ENCODE results near the gene MTHFD2L. TPM values are rescaled to one million over a fixed set of nuclear protein-coding genes. Genes with fewer than 3 reads are reported as not detected.

MTHFD2L gene
- total RNA-seq, 3 donors from 2014 or later: 9.1 to 10.4 (median 10.4) TPM

GRCh38 chr4:74158466-74159142, 686 bp downstream of the MTHFD2L start:
- H3K9me3 Mint-ChIP-seq: no peaks in the 10 kb centered on the region
- H3K36me3 Mint-ChIP-seq (ENCODE audit: insufficient read depth): peaks cover 8% of the 10 kb centered on the region
- peak overlapping the region; percentile 91 for H3K4me3 Mint-ChIP-seq
- DNase-seq (no peak), ATAC-seq (no peak)
- peaks cover 3% of the 10 kb centered on the region for H3K27me3 Mint-ChIP-seq (ENCODE audit: low read depth)
- peaks cover 23% of the 10 kb centered on the region for H3K4me1 Mint-ChIP-seq (ENCODE audit: low read depth)

- no peaks in the 10 kb centered on the region for H3K9me3 Mint-ChIP-seq
- peaks cover 3% of the 10 kb centered on the region for H3K27me3 Mint-ChIP-seq (ENCODE audit: low read depth)
- peaks cover 8% of the 10 kb centered on the region for H3K36me3 Mint-ChIP-seq (ENCODE audit: insufficient read depth)
- H3K4me3 Mint-ChIP-seq: peak overlapping the region; percentile 91
- DNase-seq (no peak), ATAC-seq (no peak)
- H3K4me1 Mint-ChIP-seq (ENCODE audit: low read depth): peaks cover 23% of the 10 kb centered on the region
Measured at GRCh38 chr4:74159143-74159709, 1.3 kb downstream of the MTHFD2L start.

- Mint-ChIP-seq H3K27me3 (ENCODE audit: low read depth) (no peaks in the 10 kb centered on the region), H3K36me3 (ENCODE audit: insufficient read depth) (peaks cover 12% of the 10 kb centered on the region), H3K9me3 (no peaks in the 10 kb centered on the region), H3K4me1 (ENCODE audit: low read depth) (peaks cover 24% of the 10 kb centered on the region), H3K4me3 (no peak overlapping the region)
- DNase-seq (no peak), ATAC-seq (no peak)
Measured at GRCh38 chr4:74161666-74162450, 3.9 kb downstream of the MTHFD2L start.

GRCh38 chr4:74166135-74166534, 8.2 kb downstream of the MTHFD2L start:
- Mint-ChIP-seq H3K27me3 (ENCODE audit: low read depth) (no peaks in the 10 kb centered on the region), H3K36me3 (ENCODE audit: insufficient read depth) (peaks cover 12% of the 10 kb centered on the region), H3K4me1 (ENCODE audit: low read depth) (peaks cover 9% of the 10 kb centered on the region), H3K9me3 (no peaks in the 10 kb centered on the region), H3K4me3 (no peak overlapping the region)
- DNase-seq (no peak), ATAC-seq (no peak)

GRCh38 chr4:74166818-74167217, 8.9 kb downstream of the MTHFD2L start:
- Mint-ChIP-seq H3K4me1 (ENCODE audit: low read depth) (peaks cover 4% of the 10 kb centered on the region), H3K27me3 (ENCODE audit: low read depth) (no peaks in the 10 kb centered on the region), H3K9me3 (no peaks in the 10 kb centered on the region), H3K4me3 (no peak overlapping the region), H3K36me3 (ENCODE audit: insufficient read depth) (peaks cover 5% of the 10 kb centered on the region)
- DNase-seq: no peak
- no peak for ATAC-seq

- H3K27me3 Mint-ChIP-seq (ENCODE audit: low read depth): no peaks in the 10 kb centered on the region
- DNase-seq: no peak
- peaks cover 4% of the 10 kb centered on the region for H3K4me1 Mint-ChIP-seq (ENCODE audit: low read depth)
- H3K4me3 Mint-ChIP-seq: no peak overlapping the region
- peaks cover 4% of the 10 kb centered on the region for H3K36me3 Mint-ChIP-seq (ENCODE audit: insufficient read depth)
- no peaks in the 10 kb centered on the region for H3K9me3 Mint-ChIP-seq
- ATAC-seq: peak in 1 of 2 donors; percentile 34
Measured at GRCh38 chr4:74167585-74167984, 9.7 kb downstream of the MTHFD2L start.

GRCh38 chr4:74168841-74169240, 10.9 kb downstream of the MTHFD2L start:
- DNase-seq: no peak
- H3K4me1 Mint-ChIP-seq (ENCODE audit: low read depth): peaks cover 4% of the 10 kb centered on the region
- no peak overlapping the region for H3K4me3 Mint-ChIP-seq
- ATAC-seq: no peak
- H3K27me3 Mint-ChIP-seq (ENCODE audit: low read depth): no peaks in the 10 kb centered on the region
- H3K9me3 Mint-ChIP-seq: no peaks in the 10 kb centered on the region
- H3K36me3 Mint-ChIP-seq (ENCODE audit: insufficient read depth): peaks cover 4% of the 10 kb centered on the region

GRCh38 chr4:74173321-74173720, 15.4 kb downstream of the MTHFD2L start:
- Mint-ChIP-seq H3K4me1 (ENCODE audit: low read depth) (no peaks in the 10 kb centered on the region), H3K36me3 (ENCODE audit: insufficient read depth) (peaks cover 8% of the 10 kb centered on the region), H3K9me3 (no peaks in the 10 kb centered on the region), H3K27me3 (ENCODE audit: low read depth) (no peaks in the 10 kb centered on the region), H3K4me3 (no peak overlapping the region)
- no peak for ATAC-seq
- DNase-seq: no peak

GRCh38 chr4:74174421-74174820, 16.5 kb downstream of the MTHFD2L start:
- no peaks in the 10 kb centered on the region for H3K4me1 Mint-ChIP-seq (ENCODE audit: low read depth)
- no peaks in the 10 kb centered on the region for H3K9me3 Mint-ChIP-seq
- ATAC-seq (no peak), DNase-seq (no peak)
- peaks cover 8% of the 10 kb centered on the region for H3K36me3 Mint-ChIP-seq (ENCODE audit: insufficient read depth)
- H3K4me3 Mint-ChIP-seq: no peak overlapping the region
- H3K27me3 Mint-ChIP-seq (ENCODE audit: low read depth): no peaks in the 10 kb centered on the region

- Mint-ChIP-seq H3K36me3 (ENCODE audit: insufficient read depth) (peaks cover 8% of the 10 kb centered on the region), H3K4me3 (no peak overlapping the region), H3K9me3 (no peaks in the 10 kb centered on the region), H3K27me3 (ENCODE audit: low read depth) (no peaks in the 10 kb centered on the region), H3K4me1 (ENCODE audit: low read depth) (no peaks in the 10 kb centered on the region)
- no peak for DNase-seq
- no peak for ATAC-seq
Measured at GRCh38 chr4:74174941-74175340, 17.0 kb downstream of the MTHFD2L start.

GRCh38 chr4:74175379-74175778, 17.5 kb downstream of the MTHFD2L start:
- H3K27me3 Mint-ChIP-seq (ENCODE audit: low read depth): no peaks in the 10 kb centered on the region
- no peaks in the 10 kb centered on the region for H3K4me1 Mint-ChIP-seq (ENCODE audit: low read depth)
- no peak for ATAC-seq
- peaks cover 8% of the 10 kb centered on the region for H3K36me3 Mint-ChIP-seq (ENCODE audit: insufficient read depth)
- DNase-seq: no peak
- H3K9me3 Mint-ChIP-seq: no peaks in the 10 kb centered on the region
- H3K4me3 Mint-ChIP-seq: no peak overlapping the region

- DNase-seq: no peak
- ATAC-seq: no peak
- Mint-ChIP-seq H3K4me3 (no peak overlapping the region), H3K9me3 (no peaks in the 10 kb centered on the region), H3K36me3 (ENCODE audit: insufficient read depth) (peaks cover 10% of the 10 kb centered on the region), H3K27me3 (ENCODE audit: low read depth) (no peaks in the 10 kb centered on the region), H3K4me1 (ENCODE audit: low read depth) (no peaks in the 10 kb centered on the region)
Measured at GRCh38 chr4:74178798-74179197, 20.9 kb downstream of the MTHFD2L start.

GRCh38 chr4:74181219-74181618, 23.3 kb downstream of the MTHFD2L start:
- ATAC-seq: peak; percentile 34 to 52
- peaks cover 8% of the 10 kb centered on the region for H3K36me3 Mint-ChIP-seq (ENCODE audit: insufficient read depth)
- DNase-seq: no peak
- H3K27me3 Mint-ChIP-seq (ENCODE audit: low read depth): no peaks in the 10 kb centered on the region
- H3K9me3 Mint-ChIP-seq: no peaks in the 10 kb centered on the region
- H3K4me3 Mint-ChIP-seq: no peak overlapping the region
- no peaks in the 10 kb centered on the region for H3K4me1 Mint-ChIP-seq (ENCODE audit: low read depth)

- Mint-ChIP-seq H3K36me3 (ENCODE audit: insufficient read depth) (no peaks in the 10 kb centered on the region), H3K4me1 (ENCODE audit: low read depth) (no peaks in the 10 kb centered on the region), H3K27me3 (ENCODE audit: low read depth) (no peaks in the 10 kb centered on the region), H3K4me3 (no peak overlapping the region), H3K9me3 (no peaks in the 10 kb centered on the region)
- ATAC-seq (no peak), DNase-seq (no peak)
Measured at GRCh38 chr4:74188912-74189311, 31.0 kb downstream of the MTHFD2L start.
